Measurements from ENCODE around the gene TP73.
"Not testable (repeated sequence)": the region's sequence is repeated elsewhere in the genome, so short reads cannot be mapped to it uniquely, and the experiment has no call there.

The TP73 gene

GRCh38 chr1:3620708-3621107 is 31.6 kb upstream of the TP73 start:
- no peak overlapping the region for H3K4me3 ChIP-seq (ENCODE audit: low read depth, low read length)
- no peak for DNase-seq (ENCODE audit: low read depth)
- no peak for TF ChIP-seq CTCF (conservative IDR thresholded peaks at IDR 0.05; ENCODE audit: low read depth, low read length)

GRCh38 chr1:3621151-3621671 is 31.1 kb upstream of the TP73 start:
- peak; percentile 47 for DNase-seq (ENCODE audit: low read depth)
- peak; percentile 67 for TF ChIP-seq CTCF (conservative IDR thresholded peaks at IDR 0.05; ENCODE audit: low read depth, low read length)
- not testable (repeated sequence) for H3K4me3 ChIP-seq (ENCODE audit: low read depth, low read length)

- DNase-seq (ENCODE audit: low read depth); H3K4me3 ChIP-seq (ENCODE audit: low read depth, low read length): not testable (repeated sequence)
Observed at GRCh38 chr1:3622102-3622501, 30.2 kb upstream of the TP73 start.

- TF ChIP-seq CTCF (conservative IDR thresholded peaks at IDR 0.05; ENCODE audit: low read depth, low read length) = no peak
- no peak for DNase-seq (ENCODE audit: low read depth)
- peak overlapping the region; percentile 99 for H3K4me3 ChIP-seq (ENCODE audit: low read depth, low read length)
Observed at GRCh38 chr1:3623441-3624199, 28.7 kb upstream of the TP73 start.

GRCh38 chr1:3624200-3625136 is 27.8 kb upstream of the TP73 start, which contains the start of gene TPRG1L:
Gene TPRG1L, plus strand, starts transcription at chr1:3625015. Its CDS starts 58 bp downstream, at chr1:3625073.
- no peak for TF ChIP-seq CTCF (conservative IDR thresholded peaks at IDR 0.05; ENCODE audit: low read depth, low read length)
- DNase-seq (ENCODE audit: low read depth) = peak; percentile 95
- peak within 1 kb of the TSS; percentile 99 for H3K4me3 ChIP-seq (ENCODE audit: low read depth, low read length)

GRCh38 chr1:3625151-3625907 is 27.0 kb upstream of the TP73 start:
- peak overlapping the region; percentile 75 for H3K4me3 ChIP-seq (ENCODE audit: low read depth, low read length)
- no peak for TF ChIP-seq CTCF (conservative IDR thresholded peaks at IDR 0.05; ENCODE audit: low read depth, low read length)
- DNase-seq (ENCODE audit: low read depth) = peak; percentile 57
